ENCODE data around the gene GIT2.

DNA sequence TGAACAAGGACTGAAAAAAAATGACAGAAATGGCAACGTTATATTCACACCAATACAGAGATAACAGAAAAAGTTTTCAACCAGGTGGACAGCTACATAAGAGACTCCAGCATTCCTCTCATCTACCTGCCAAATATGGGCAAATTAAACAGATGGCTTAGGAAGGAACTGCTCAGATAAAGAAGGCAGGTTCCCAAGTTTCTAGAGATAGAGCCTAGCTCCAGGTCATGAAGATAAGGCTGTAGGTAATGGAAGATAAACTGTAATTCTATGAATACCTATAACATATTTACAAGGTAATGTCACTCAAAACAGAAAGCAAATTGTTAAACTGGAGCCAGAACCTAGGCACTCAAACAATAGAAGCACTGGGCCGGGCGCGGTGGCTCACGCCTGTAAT is 42.5 kb downstream of the GIT2 start:
- TF ChIP-seq, protein P1, sequence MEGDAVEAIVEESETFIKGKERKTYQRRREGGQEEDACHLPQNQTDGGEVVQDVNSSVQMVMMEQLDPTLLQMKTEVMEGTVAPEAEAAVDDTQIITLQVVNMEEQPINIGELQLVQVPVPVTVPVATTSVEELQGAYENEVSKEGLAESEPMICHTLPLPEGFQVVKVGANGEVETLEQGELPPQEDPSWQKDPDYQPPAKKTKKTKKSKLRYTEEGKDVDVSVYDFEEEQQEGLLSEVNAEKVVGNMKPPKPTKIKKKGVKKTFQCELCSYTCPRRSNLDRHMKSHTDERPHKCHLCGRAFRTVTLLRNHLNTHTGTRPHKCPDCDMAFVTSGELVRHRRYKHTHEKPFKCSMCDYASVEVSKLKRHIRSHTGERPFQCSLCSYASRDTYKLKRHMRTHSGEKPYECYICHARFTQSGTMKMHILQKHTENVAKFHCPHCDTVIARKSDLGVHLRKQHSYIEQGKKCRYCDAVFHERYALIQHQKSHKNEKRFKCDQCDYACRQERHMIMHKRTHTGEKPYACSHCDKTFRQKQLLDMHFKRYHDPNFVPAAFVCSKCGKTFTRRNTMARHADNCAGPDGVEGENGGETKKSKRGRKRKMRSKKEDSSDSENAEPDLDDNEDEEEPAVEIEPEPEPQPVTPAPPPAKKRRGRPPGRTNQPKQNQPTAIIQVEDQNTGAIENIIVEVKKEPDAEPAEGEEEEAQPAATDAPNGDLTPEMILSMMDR (IDR thresholded peaks at IDR 0.05), result no peak
- TF ChIP-seq POLR2A (IDR thresholded peaks at IDR 0.05), result no peak
